Upper lobe of left lung (tissue), 6 donors: ENCODE measurements around the gene ANK3. TPM values are rescaled to one million over a fixed set of nuclear protein-coding genes. Genes with fewer than 3 reads are reported as not detected.

ENCODE experiments used
- ATAC-seq, 2 donors: fragments of 200-7000 bp; cut with Tn5 transposase; one replicate each; pipeline ENCODE4 v1.9.1; 2022; ENCODE audit warnings: mild to moderate bottlenecking in 2 of 2, moderate library complexity in 2 of 2; ENCODE audit not compliant: low FRiP score in 2 of 2
- DNase-seq, 2 donors: peaks; one replicate each; pipeline ENCODE4 v3.0.0-alpha.2; 2019 to 2020
- H3K27ac ChIP-seq, 4 donors: fragments of 200-600 bp; sonication (generic); one replicate each; pipeline ENCODE4 v1.5.1; 2016 to 2019
- H3K27me3 ChIP-seq, 4 donors: fragments of 200-600 bp; sonication (generic); one replicate each; pipeline ENCODE4 v1.5.1; 2017 to 2019
- H3K36me3 ChIP-seq, 4 donors: fragments of 200-600 bp; sonication (generic); one replicate each; pipeline ENCODE4 v1.5.1; 2016 to 2019
- H3K4me1 ChIP-seq, 4 donors: fragments of 200-600 bp; sonication (generic); one replicate each; pipeline ENCODE4 v1.5.1; 2018 to 2019
- H3K4me3 ChIP-seq, 4 donors: fragments of 200-600 bp; sonication (generic); one replicate each; pipeline ENCODE4 v1.5.1; 2017 to 2019; ENCODE audit warnings: mild to moderate bottlenecking in 2 of 4, moderate library complexity in 1 of 4
- H3K9me3 ChIP-seq, 4 donors: fragments of 200-600 bp; sonication (generic); one replicate each; pipeline ENCODE4 v1.5.1; 2018 to 2019
- EP300 ChIP-seq, 4 donors: sonication (generic); formaldehyde crosslinking; IDR thresholded peaks; one replicate each; pipeline ENCODE4 v1.5.1; 2017; ENCODE audit warnings: antibody characterized with exemption in 4 of 4, control low read depth in 2 of 4
- POLR2A ChIP-seq, 4 donors: fragments of 450-650 bp; IDR thresholded peaks; one replicate each; pipeline ENCODE4 v1.5.1; 2016 to 2017; ENCODE audit warnings: antibody characterized with exemption in 4 of 4, mild to moderate bottlenecking in 2 of 4
- POLR2AphosphoS5 ChIP-seq, 2 donors: sonication (generic); formaldehyde crosslinking; IDR thresholded peaks; one replicate each; pipeline ENCODE4 v1.5.1; 2017; ENCODE audit warnings: antibody characterized with exemption in 2 of 2
- WGBS, 2 donors: methylation state at CpG; one replicate each; pipeline ENCODE4 v1.1.5; 2017 to 2018; 5-methylcytosine and 5-hydroxymethylcytosine counted together
- total RNA-seq, 6 donors: library from RNA; depleted of rRNA in 4 of 6; stranded (reverse); fragments of >200 nt in 4 of 6; gene quantifications; one replicate each; pipeline versions ENCODE4 v1.1.0 to v1.2.1, GENCODE V29; 2016 to 2021
- TF ChIP-seq, protein P1 (sequence below), 6 experiments: fragments of 450-650 bp in 4 of 6; fragments of 200-600 bp in 2 of 6; sonication (generic) in 2 of 6; IDR thresholded peaks; one replicate each; pipeline ENCODE4 v1.5.1; 2016 to 2019; ENCODE audit warnings: antibody characterized with exemption in 6 of 6
- donor health status: DM: no; HTN: no; CAD: no; lungs with moderate emphysema.
- donor health status: DM: no; HTN: yes; CAD: no; lungs with severe emphysema.

ANK3 gene
- total RNA-seq, 6 donors from 2014 or later, result 43.9 to 193 (median 98.5) TPM

DNA sequence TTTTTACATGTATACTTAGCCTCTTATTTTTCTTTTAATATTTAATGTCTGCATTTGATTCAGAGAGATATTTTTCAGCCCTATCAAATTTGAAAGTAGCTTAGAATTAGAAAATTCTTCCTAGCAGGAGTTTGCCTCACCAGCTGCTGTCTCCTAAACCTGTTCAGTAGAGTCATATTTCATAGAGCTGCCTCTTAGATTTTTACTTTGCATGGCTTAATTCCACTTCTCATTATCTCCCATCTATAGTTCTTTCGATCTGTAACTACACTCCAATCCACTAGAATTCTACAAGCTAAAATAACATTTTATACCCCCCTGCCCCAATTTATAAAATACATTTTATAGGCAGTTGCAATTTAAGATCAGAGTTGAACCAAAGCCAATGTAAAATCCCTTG lies 227.0 kb downstream of the ANK3 start:
- ATAC-seq (no peak), DNase-seq (no peak)
- no peak overlapping the region for H3K4me3 ChIP-seq
- 86 to 95% methylated on average over 1 of the region's 1 CpG for WGBS, 2 donors
- no peaks in the 10 kb centered on the region for H3K36me3 ChIP-seq
- TF ChIP-seq POLR2AphosphoS5 (IDR thresholded peaks at IDR 0.05) (no peak), POLR2A (IDR thresholded peaks at IDR 0.05) (no peak), EP300 (IDR thresholded peaks at IDR 0.05) (no peak)
- TF ChIP-seq, protein P1, sequence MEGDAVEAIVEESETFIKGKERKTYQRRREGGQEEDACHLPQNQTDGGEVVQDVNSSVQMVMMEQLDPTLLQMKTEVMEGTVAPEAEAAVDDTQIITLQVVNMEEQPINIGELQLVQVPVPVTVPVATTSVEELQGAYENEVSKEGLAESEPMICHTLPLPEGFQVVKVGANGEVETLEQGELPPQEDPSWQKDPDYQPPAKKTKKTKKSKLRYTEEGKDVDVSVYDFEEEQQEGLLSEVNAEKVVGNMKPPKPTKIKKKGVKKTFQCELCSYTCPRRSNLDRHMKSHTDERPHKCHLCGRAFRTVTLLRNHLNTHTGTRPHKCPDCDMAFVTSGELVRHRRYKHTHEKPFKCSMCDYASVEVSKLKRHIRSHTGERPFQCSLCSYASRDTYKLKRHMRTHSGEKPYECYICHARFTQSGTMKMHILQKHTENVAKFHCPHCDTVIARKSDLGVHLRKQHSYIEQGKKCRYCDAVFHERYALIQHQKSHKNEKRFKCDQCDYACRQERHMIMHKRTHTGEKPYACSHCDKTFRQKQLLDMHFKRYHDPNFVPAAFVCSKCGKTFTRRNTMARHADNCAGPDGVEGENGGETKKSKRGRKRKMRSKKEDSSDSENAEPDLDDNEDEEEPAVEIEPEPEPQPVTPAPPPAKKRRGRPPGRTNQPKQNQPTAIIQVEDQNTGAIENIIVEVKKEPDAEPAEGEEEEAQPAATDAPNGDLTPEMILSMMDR (IDR thresholded peaks at IDR 0.05), result no peak
- no peak overlapping the region for H3K27ac ChIP-seq
- H3K9me3 ChIP-seq, result no peaks in the 10 kb centered on the region
- H3K4me1 ChIP-seq, result no peaks in the 10 kb centered on the region
- no peaks in the 10 kb centered on the region for H3K27me3 ChIP-seq

DNA sequence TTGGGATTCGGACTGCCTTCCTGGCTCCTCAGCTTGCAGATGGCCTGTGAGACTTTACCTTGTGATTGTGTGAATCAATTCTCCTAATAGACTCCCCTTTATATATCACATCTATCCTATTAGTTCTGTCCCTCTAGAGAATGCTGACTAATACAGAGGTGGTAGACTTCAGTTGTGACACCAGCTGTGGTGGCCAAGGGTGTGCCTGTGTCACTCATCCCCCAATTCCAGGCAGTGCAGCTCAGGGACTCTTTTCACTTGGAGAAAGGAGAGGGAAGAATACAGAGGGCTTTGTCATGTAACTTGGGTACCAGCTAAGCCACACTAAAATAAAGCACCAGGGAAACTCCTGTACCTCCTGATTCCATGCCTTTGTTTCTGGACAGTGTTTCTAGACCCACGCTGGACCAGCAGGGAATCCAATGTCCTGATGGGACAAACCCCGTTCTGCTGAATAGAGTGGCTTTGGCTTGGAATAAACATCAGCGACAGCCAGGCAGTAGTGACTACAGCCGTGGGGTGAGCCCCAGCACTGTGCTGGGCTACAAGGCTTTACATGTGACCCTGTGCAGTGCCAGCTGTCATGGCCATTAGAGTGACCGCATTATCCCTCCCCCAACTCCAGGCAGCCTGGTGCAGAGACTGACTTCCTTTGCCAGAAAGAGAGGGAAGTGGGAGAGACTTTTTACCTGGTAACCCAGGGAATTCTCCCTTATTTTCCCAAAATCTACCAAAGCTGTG lies 233.6 kb downstream of the ANK3 start:
- no peak overlapping the region for H3K27ac ChIP-seq
- ATAC-seq (no peak), DNase-seq (no peak)
- no peak overlapping the region for H3K4me3 ChIP-seq
- H3K9me3 ChIP-seq, result no peaks in the 10 kb centered on the region
- TF ChIP-seq, protein P1 (IDR thresholded peaks at IDR 0.05), result no peak
- TF ChIP-seq POLR2AphosphoS5 (IDR thresholded peaks at IDR 0.05) (no peak), POLR2A (IDR thresholded peaks at IDR 0.05) (no peak), EP300 (IDR thresholded peaks at IDR 0.05) (no peak)
- 81 to 100% methylated on average over 5 to 6 of the region's 6 CpGs for WGBS, 2 donors
- H3K36me3 ChIP-seq, result no peaks in the 10 kb centered on the region
- H3K27me3 ChIP-seq, result no peaks in the 10 kb centered on the region
- H3K4me1 ChIP-seq, result no peaks in the 10 kb centered on the region

DNA sequence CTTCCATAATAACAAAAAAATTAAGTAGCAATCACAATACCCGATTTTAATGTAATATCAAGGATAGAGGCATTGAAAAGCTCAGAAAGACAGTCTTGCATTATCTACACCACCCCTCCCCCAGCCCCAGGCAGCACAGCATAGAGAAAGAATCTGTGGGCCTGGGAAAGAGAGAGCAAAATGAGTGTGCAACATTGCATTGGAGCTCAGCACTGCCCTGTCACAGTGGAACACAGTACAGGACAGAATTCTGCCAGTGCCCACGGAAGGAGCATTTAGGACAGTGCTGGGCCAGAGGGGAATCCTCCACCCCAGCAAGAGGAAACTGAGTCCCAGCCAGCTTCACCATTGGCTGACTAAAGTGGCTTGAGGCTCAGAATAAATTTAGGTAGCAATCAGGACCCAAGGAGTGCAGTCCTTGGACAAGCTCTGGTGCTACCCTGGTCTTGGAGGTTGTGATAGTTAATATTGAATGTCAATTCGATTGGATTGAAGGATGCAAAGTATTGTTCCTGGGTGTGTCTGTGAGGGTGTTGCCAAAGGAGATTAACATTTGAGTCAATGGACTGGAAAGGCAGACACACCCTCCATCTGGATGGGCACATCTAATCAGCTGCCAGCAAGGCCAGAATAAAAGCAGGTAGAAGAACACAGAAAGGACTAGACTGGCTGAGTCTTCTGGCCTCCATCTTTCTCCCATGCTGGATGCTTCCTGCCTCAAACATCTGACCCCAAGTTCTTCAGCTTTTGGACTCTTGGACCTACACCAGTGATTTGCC lies 234.4 kb downstream of the ANK3 start:
- no peaks in the 10 kb centered on the region for H3K27me3 ChIP-seq
- no peak for TF ChIP-seq POLR2A (IDR thresholded peaks at IDR 0.05)
- TF ChIP-seq POLR2AphosphoS5 (IDR thresholded peaks at IDR 0.05), result no peak
- TF ChIP-seq EP300 (IDR thresholded peaks at IDR 0.05), result no peak
- TF ChIP-seq, protein P1 (IDR thresholded peaks at IDR 0.05), result no peak
- ATAC-seq (no peak), DNase-seq (no peak)
- no peaks in the 10 kb centered on the region for H3K4me1 ChIP-seq
- no peak overlapping the region for H3K27ac ChIP-seq
- no peak overlapping the region for H3K4me3 ChIP-seq
- H3K36me3 ChIP-seq, result no peaks in the 10 kb centered on the region
- 85 to 87% methylated on average over 3 of the region's 3 CpGs for WGBS, 2 donors
- no peaks in the 10 kb centered on the region for H3K9me3 ChIP-seq

DNA sequence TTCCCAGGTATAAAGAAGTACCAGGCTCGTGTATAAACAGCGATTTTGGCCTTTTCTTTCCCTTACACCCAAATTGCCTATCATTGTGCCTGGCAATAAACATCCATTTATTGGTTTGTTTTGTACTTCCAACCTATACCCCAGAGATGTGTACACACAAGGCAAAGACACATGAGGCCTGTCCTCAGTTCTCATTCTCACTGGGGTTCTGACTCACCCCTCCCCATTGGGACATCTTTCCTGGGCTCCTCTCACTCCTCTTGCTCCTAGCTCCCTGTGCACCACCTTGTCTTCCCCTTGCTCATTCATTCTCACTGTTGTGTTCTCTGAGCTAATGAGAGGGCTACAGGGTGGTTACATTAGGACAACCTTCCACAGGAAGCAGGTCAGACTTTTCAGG lies 240.7 kb downstream of the ANK3 start:
- H3K4me3 ChIP-seq, result no peak overlapping the region
- ATAC-seq, result no peak
- no peak for DNase-seq
- no peak overlapping the region for H3K27ac ChIP-seq
- no peaks in the 10 kb centered on the region for H3K27me3 ChIP-seq
- no peaks in the 10 kb centered on the region for H3K9me3 ChIP-seq
- 88 to 90% methylated on average over 2 of the region's 2 CpGs for WGBS, 2 donors
- peaks cover 0 to 5% (median 0%) of the 10 kb centered on the region in 4 donors for H3K4me1 ChIP-seq
- TF ChIP-seq POLR2A (IDR thresholded peaks at IDR 0.05) (no peak), POLR2AphosphoS5 (IDR thresholded peaks at IDR 0.05) (no peak)
- no peaks in the 10 kb centered on the region for H3K36me3 ChIP-seq

DNA sequence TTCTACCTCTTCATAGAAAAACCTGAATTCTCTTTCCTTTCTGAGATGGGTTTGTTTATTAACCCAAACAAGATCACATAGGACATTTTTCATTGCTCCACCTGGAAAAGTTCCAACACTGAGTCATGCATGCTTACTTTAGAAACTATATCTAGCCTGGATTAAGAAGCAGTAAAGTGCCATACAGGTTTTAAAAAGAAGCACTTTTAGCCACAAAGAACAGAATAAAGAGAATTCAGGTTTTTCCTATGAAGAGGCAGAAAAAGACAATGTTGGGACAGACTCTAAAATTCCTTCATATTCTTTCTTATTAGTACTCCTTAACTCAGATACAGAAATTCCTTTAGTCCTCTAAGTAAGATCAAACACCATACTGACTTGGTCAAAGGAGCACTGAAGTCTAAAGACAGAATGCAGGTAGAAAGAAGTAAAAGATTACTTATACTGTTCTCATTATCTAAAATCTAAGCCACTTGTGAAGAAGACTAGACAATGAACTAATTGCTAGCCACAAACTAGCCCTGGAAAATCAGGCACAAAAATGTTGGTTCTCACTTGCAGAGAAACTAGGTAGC lies 241.3 kb downstream of the ANK3 start:
- no peaks in the 10 kb centered on the region for H3K27me3 ChIP-seq
- no peaks in the 10 kb centered on the region for H3K9me3 ChIP-seq
- TF ChIP-seq POLR2AphosphoS5 (IDR thresholded peaks at IDR 0.05), result no peak
- TF ChIP-seq POLR2A (IDR thresholded peaks at IDR 0.05), result no peak
- H3K4me1 ChIP-seq, result peaks cover 0 to 5% (median 0%) of the 10 kb centered on the region in 4 donors
- ATAC-seq (no peak), DNase-seq (no peak)
- no peak overlapping the region for H3K27ac ChIP-seq
- H3K36me3 ChIP-seq, result no peaks in the 10 kb centered on the region
- no peak overlapping the region for H3K4me3 ChIP-seq
